Activated CD4-positive, CD25-positive, alpha-beta regulatory T cell treated with anti-CD3 and anti-CD28 coated beads, Interleukin-2, amount 50 U/mL, for 16 hours (primary cell): Measurements from ENCODE around the gene CCDC141.

ENCODE experiments used
- DNase-seq: peaks from one replicate; pipeline ENCODE4 v3.0.0-alpha.2; 2020; ENCODE audit warnings: low read depth, low spot score

Gene CCDC141

DNA sequence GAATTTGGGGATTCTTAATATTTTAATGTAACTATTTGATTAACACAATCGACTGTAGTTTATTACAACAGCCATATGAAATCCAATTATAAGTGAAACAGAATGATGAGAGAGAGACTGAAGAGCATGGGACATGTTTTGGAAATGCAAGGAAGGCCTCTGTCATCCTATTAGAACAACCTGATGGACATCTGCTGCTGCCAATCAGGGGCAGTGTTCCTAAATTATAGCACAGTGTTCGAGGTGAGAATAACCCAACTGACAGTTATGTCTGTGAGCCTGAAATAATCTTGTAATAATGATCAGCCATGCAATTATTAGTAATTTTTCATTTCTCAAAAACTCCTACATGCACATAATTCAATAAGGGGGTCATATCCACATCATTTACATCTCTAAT, 73.6 kb downstream of the CCDC141 start:
- DNase-seq, result no peak

DNA sequence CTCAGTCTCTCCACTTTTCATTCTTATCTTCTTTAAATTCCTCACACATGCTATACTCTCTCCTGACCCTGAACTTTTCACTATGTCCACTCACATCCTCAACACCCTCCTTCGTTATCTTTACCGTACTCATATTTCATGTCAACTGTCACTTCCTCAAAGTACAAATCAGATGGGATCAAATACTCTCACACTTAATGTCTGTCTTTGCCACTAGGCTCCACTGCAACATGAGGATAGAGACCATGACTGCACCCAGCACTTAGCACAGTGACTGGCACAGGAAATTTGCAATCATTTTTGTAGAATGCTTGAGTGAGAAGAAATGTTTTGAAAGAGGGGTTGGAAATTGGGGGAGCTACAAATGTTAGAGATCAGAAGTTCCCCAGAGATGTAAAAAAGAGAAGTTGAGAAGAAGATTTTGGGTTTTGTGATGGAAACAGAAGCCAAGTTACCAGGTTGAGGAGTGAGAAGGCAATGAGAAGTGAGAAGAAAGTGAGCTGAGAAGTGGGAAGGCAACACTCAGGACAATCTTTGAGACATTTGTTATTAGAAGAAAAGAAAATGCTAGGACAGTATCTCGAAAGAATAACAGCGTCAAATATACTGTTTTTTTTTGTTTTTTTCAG, 87.0 kb downstream of the CCDC141 start:
- DNase-seq, result no peak

DNA sequence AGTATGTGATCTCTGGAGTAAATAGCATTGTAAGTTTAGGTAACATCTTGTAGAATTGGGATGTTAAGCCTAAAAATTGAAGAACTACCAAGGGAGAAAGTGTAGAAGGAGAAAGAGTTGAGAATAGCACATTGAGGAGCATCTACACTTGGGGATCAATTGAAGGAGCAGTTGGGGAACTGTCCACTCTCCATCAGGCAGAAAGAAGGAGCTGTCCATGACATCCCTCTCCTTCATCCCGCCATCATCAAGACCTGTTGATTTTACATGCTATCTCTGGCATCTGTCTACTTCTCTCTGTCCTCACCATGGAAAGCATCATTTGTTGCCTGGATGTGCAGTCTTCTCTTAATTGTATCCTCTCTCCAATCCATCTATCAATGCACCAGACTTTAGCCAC, 87.8 kb downstream of the CCDC141 start:
- no peak for DNase-seq

DNA sequence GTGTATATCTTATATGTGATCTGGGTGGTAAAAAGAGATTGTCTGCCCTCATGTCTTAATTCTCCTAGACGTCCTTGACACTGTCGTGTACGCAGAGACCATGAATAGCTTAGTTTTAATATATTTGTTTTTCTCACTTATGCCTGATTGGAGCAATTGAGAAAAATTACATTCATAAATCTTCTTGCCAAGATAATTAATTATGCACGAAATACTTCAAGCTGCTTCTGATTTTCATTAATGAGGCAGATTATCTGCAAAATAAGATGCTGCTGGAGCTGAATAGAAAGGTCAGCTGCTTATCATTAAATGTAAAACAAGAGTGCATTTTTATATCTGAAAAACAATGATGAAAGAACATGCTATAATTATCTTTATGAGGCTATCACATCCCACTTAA, 95.9 kb downstream of the CCDC141 start:
- DNase-seq, result no peak

DNA sequence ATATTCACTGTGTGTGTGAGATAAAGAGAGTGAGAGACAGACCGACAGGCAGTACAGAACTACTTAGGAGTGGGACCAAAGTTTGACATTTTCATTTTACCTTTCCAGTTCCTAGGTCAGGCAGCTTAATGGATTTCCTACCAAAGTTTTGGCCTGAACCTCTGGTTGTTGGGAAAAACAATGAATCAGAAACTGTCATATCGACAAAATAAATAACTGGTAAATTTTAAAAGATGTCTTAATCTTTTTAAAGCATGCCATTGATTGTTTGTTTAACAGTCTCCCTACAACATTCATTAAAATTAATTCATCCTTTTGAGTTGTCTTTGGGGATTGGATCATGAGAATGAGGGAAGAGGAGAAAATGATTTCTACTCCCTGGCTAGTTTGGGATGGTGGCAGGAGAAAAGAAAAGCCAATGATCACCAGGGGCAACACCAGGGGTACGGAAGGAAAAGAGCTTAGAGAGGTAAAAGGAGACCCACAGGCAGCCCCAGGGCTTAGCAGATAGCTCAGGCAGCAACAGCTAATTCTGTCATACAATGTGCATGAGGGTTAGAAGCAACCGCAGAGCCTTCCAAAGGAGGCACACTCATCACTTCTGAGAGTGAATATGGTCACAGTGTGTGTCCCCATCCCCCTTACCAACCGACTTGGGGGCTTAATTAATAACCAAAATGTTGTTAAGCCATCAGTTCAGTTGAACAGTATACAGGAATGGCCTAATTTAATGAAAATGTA, 98.5 kb downstream of the CCDC141 start:
- DNase-seq, result no peak

DNA sequence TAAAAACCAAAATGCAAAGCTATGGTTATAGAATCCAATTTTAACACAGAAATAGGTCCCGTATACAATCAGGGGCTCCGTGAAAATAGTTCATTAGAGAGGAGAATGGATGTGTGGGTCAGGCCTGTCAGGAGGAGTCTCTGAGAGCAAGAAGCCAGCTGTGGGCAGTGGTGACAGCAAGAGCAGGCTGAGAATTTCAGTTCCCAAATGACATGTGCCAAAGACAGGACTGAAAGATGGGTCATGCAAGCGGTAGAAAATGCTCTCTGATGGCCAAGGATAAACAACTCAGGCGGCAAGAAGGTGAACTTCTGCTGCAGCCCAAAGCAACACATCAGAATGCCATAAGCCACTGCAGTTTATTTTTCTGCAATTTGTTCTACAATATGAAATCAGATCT, 100.4 kb downstream of the CCDC141 start:
- no peak for DNase-seq

DNA sequence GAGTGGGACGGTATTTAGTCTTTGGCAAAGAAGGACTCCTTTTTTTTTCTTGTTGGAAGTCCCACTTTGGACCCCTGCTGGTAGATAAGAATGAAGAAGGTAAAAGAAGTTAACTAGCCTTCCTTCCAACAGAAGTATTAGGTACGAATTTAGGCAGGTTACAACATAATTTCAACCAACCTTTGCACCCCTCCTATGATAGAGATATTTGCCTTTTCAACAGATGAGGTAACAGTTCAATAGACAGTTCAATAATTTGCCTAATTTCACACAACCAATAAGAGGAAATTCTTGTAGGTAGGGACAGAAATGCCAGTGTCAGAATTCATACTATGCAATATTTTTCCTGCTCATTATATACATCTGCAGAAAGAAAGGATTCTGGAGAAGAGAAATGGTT, 100.8 kb downstream of the CCDC141 start:
- DNase-seq, result no peak

DNA sequence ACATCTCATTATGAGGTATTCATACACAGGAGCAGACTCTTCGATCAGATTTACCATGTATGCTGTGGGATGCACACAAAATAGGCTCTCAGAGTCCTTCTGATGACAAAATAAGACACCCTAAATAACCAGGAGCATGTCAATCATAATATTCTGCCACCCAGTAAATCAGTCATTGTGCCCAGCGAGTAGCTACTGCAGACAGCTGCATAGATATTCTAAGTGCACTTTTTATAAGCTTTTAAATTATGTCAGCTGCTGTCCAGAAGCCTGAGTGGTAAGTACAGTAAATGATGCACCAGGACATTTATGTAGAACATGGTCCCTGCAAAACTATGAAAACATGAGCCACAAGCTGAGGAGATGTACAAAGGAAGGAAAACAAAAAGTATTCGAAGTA, 102.9 kb downstream of the CCDC141 start:
- no peak for DNase-seq

DNA sequence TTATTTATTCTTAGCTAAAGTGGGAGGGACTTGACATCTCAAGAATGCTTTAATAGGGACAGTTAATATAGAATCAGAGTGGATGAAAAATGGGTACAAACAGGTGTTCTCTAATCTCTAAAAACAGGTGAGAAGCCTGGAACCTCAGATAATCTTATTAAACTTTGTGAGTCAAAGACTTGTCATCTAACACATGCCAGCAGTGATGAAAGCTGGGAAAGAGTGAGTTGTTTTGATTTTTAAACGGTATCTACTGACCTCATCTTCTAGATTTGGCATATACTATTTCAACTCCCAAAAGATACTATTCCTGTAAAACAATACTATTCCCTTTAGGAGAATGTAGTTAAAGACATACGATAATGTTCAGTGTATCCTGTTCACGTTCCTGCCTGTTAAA, 103.4 kb downstream of the CCDC141 start:
- no peak for DNase-seq

DNA sequence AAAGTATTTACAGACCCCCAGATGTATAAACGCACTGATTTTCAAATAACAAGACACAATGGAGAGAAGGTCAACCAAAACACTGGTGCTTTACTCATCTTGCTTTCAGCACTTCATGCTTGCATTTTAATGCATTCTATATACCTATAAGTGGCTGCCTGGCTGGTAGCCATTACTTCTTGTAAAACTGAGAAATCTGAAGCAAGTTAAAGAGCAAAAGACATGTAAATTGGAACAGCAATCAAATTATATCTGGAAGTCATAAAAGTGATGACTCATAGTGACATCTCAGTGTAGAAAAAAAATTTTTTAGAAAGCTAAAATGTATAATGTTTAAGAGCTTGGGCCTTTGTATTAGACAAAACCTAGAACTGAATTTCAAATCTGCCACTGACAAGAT, 106.2 kb downstream of the CCDC141 start:
- DNase-seq, result no peak

DNA sequence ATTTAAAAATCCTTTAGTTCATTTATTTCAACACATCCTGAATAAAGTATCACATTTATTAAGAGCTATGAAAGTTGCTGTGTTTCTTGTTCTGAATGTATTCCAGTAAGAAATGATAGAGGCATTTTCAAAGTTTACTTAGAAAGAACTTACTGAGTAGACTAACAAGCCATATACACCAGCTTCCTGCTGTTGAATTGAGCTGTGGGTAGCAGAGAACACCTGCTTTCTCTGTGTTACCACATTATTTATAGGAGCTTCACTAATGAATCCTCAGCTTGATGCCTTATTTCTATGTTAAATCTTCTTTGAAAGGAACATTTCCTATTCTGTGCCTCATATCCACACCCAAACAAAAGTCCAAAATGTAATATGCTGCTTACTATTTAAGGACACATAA, 115.4 kb downstream of the CCDC141 start:
- DNase-seq, result no peak

DNA sequence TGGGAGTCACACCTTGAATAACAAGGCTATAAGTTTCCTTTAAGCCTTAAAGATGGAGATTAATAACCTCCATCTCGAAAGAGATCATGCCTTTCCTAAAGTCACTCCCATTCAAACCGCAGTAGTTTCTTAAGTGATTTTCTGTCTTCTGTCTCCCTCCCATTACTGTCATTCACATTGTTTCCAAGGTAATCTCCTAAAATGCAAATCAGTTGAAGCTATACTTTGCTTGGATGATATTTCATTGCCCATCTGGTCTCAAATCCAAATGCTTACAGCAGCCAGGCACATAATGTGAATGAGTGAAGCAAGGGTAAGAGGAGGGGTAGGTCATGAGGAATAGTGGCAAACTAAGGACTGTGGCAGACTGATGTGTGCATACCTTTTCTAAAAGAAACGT, 116.4 kb downstream of the CCDC141 start:
- no peak for DNase-seq

DNA sequence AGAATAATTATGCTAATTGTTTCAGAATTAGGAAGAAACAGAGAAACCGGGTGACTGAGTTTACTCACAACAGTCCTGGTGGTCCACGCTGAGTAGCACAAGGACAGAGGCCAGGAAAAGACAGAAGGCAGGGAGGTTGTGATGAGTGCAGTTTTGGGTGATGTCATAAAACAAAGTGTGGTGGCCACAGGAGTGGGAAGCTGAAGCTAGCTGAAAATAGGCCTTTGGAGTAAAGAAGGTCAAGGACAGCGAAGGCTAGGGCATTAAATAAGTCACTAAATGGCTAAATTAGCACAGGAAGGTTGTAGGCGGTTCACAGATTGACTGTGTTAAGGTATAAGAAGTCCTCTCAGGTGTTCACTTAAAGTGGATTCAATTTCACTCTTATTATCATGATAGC, 121.9 kb downstream of the CCDC141 start:
- DNase-seq, result no peak

DNA sequence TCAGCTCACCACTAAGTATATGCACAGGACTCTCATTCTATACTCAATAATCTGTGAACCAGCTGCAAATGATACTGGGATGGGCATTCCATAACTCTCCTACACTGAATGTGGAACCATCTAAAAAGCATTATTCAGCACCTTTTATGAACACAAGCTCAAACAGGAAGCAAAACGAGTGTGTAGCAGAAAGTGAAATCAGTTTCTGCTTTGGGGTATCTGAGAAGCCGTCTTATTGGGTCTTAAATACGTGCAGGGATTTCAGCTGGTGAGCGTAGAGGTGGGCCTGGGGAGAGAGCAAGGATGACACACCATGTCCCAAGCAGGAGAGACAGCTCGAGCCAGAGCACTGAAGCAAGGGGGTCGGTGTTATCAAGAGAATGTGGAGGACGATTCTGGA, 122.8 kb downstream of the CCDC141 start:
- DNase-seq, result no peak

DNA sequence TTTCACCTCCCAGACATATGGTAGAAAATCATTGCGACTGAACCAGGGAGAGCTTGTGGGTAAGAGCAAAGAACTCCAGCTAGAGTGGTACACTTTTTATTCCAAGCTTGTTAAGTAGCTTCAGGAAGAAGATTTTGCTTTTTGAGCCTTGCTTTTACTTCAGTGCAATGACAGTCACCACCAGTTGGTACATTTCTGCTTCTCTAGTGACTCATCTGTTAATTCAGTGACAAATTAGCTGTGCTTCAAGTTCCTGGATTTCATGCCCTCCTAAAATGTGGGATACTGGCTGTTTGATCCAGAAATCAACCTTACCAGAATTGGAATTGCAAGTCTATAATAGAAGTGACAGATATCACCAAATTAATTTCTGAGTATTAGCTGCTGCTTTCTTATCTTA, 125.1 kb downstream of the CCDC141 start:
- no peak for DNase-seq

DNA sequence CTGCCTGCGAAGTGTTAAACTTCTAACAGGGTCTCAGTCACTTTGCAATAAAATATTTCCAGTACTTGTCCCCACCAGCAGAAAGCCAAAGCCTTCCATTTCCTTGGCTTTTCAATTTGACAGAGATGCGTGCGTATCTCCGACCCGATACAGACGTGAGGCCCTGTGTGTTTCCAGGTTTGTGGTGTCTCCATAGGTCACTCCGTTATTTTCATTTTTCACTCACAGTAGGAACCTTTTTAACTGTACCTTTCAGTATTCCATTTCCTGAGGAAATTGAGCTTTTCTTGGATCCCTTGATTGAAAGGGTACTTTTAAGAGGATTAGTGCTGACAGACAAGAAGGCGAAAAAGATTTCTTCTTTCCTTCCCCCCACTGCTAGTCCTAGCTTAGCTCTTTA, 126.4 kb downstream of the CCDC141 start:
- no peak for DNase-seq

DNA sequence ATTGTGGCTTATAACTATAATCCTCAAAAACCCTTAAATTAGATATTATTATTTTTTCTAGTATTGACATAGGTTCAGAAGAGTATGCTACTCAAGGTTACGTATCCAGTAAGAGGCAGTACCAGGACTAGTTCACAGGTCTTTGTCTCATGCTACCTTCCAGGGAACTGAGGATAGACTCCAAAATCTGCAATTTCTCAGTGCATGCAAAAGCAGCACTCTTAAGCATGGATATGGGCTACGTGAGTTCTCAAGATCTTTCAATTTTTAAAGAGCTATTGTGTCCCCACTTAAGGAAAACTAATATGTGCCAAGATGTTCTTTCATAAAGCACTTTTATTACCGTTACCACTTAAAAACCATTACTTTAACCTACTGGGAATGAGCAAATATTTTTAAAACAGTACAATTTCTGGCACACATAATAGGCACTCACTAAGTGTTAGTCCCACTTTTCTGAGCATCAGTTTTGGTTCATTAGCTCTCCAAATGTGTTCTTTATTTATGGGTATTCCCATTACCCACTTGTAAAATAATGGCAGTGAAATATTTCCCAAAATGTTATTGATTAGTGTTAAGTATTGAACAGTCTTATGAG, 128.9 kb downstream of the CCDC141 start:
- DNase-seq, result no peak

DNA sequence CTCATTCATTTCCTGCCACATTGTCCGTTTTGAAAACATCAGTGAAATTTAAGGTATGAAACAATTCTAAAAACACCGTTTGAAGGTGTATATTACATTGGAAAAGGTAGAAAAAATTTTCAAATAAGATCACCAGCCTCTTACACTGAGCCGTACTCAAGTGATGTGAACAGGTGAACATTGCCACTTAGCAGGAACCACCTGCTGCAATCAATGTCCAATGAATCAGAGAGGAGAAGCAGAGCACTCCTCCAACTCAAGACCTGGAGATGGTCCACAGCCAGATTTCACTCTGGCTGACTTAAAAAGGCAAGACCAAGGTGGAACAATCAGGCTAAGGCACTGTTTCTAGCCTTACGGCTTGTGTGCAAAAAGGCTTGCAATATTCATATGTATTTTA, 132.4 kb downstream of the CCDC141 start:
- DNase-seq, result no peak

DNA sequence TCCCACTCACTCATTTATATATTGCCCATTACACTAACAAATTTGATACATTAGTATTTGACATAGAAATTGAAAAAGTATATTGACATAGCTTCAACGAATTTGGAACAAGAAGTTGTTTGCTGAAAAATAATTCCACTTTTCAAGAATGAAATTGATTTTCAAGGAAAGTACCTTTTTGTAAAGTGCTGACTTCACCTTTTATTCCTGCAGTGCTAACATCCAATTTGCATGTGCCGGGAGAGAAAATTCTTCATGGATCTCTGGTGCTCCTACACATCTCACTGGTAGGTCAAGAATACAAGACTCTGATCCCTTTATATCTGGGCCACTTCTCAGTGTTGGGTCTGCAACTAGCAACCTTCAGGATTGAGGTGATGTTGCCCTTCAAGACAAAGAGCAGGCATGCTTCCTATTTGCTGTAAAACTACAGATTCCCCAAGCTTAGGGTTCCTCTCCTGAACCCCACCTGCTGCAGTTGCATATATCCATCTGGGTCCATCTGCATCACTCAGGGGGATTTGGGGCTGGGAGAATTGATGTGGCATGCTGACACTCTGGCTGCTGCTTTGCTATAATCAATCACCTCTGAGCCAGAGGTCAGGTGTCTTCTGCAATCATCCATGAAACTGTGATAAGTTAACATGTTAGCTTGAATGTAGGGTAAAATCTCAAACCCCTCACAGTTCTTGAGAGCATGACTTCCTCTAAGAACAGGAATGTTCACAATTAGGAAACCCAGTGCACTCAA, 134.3 kb downstream of the CCDC141 start:
- no peak for DNase-seq

DNA sequence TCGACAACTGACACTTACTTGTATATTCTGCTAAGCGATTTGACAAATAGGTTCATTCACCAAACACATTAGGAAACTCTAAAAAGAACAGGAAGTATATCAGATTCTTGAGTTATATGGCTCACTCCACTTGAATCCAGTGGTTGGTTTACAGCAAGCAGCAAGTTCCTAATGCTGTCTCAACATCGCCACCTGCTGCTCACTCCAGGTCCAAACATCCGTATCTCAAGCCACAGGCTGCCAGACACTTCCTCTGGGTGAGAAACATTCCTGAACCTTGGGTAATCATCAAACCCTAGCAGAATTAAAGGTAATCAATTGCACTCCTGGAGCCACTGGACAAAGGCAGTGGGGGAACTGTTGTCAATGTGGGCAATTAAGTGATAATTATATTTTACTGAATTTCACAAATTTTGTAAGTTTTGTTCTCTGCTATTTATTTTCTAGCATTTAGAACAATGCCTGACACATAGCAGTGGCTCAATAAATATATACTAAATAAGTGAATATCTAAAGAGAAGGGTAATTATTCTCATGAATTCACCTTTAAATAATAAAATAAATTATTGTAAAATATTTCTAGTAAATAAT, 135.6 kb downstream of the CCDC141 start:
- DNase-seq, result peak; percentile 31

DNA sequence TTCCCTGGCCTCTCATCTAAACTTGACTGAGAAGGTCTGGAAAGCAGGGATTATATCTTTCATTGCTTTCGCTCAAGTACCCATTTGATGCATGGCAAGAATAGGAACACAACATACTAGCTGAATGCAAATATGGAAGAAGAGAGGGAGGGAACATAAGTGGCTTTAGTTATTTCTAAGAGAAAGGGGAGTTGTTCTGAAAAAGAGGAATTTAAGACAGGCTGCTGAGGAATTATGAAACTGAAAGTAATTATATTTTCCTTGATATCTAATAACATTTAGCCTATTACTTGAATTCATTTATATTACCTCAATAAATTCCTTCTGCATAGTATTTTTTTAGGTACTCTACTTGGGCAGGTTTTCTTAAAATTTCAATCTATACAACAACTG, 136.9 kb downstream of the CCDC141 start:
- DNase-seq, result no peak

DNA sequence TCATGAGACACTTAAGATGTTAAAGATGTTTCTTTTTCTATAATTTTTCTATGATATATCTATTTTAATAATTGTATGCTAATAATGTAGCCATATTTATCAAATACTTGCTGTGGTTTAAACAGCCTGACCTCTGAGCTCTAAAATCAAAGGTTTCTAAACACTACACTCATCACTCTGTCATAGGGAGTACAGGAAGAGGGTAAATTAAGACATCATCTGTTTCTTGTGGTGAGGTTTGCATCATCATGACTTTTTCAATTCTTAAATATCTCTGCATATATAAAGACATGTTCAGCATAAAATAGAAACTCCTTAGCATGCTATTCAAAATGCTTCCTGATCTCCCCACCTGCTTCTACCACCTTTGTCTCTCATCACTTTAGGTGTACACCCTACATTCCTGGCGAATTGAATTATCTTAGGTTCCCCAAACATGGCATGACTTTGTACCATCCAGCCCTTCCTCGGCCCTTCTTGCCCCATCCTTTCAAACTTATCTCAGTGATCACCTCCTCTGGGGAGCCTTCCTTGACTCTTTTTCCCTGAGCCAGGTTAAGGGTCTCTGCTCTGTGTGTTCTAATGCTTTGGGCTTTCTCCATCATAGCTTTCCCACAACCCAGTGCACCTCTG, 137.4 kb downstream of the CCDC141 start:
- DNase-seq, result no peak
